HG02870 (cell line): ENCODE results near the gene FUBP3.

Source experiments
- ATAC-seq: cut with Tn5 transposase; IDR thresholded peaks from one replicate; pipeline ENCODE4 v1.9.1; 2021; ENCODE audit warnings: mild to moderate bottlenecking, moderate library complexity; ENCODE audit not compliant: unreplicated experiment

Gene FUBP3

GRCh38 chr9:130633336-130634190 is 54.2 kb downstream of the FUBP3 start:
- no peak for ATAC-seq

DNA sequence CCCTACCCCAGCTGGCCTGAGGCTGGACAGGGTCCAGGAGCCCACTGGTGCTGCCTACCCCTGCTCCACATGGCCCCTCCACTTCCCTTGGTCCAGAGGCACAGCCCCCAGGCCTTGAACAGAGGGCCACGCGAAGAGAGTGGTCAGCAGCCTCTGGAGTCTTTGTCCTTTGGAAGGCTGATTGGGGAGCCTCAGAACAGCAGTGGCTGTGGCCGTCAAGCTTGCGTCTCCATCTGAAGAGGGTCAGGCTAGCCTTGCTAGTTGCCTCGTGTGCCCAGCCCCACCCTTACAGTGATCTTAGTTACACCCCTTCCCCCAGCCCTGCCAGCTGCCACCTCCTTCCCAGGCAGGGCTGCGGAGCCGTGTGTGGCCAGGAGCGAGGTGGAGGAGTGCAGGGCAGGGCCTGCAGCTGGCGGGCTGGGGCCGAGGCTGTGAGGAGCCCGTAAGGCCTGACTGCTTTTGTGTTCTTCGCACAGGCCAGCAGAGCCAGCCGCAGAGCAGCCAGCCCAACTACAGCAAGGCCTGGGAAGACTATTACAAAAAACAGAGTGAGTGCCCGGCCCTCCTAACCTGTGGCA is 54.9 kb downstream of the FUBP3 start:
- no peak for ATAC-seq

DNA sequence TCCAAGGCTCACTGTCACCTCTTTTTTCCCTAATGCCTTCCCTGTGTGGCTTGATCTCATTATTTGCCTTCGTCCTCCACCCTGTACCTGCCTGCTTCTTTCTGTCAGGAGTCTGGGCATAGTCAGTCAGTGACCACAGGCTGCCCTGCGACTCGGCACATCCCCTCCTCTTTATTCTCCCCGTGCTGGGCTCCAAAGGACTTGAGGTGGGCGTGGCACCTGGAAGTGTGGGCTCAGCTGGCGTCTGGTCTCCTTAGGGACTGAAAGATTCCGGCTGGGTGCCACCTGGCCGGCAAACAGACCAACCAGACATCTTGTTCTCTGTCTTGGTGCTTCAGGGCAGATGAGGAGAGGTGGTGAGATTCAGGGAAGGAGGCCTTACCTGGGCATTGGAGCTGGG is 55.4 kb downstream of the FUBP3 start:
- no peak for ATAC-seq

DNA sequence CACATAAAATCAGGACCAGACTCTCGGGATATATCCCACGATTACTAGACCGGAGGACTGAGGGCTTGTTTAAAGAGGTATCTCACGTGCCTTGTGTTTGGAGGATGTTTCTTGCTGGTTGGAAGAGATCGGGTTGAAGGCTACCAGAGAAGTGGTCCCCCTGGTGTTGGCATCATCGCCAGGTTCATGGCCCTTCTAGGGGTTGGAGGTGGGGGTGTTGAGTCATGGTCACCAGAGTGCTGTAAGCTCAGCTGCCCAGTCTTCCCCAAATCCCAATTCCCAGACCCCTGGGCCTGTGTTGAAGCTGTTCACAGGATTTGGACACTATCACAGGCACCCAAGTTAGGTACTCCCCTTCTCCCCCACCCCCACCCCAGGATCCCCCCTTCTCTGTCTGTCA is 55.9 kb downstream of the FUBP3 start:
- no peak for ATAC-seq

DNA sequence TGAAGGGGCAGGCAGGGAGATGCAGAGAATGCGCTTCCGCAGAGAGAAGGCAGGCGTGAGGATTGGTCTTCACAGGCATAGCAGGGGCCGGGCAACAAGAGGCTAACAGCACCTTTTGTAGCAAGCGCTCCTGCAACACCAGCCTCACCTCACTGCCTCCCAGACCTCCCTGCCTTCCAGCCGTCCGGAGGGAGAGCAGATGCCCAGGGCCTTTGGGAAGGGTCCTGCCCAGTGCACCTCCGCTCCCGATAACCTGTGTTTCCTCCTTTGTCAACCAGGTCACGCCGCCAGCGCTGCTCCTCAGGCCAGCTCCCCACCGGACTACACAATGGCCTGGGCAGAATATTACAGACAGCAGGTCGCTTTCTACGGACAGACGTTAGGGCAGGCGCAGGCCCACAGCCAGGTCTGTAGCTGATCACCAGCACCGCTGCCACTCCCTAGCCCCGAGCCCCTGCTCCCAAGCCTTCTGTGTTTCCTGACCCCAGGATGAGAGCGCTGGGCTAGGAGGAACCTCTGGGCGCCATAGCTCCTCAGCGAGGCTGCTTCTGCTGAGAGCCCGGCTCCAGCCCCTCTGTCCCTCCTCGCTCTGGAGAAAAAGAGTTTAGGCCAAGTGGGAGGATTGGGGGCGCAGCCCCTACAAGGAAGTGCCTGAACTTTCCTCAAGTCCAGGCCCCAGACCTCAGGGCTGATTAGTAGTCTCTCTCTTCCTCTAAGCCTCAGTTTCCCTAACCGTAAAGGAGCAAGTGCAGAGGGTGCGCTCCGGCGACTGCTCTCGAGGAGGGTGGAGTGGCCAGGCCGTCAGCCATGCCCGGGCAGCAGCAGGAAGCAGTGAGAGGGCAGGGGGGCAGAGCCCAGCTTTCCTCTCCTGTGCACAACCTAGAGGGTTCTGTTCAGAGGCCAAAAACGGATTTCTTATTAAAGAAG is 56.6 kb downstream of the FUBP3 start:
- no peak for ATAC-seq

GRCh38 chr9:130636648-130637020 is 57.3 kb downstream of the FUBP3 start:
- ATAC-seq: no peak

DNA sequence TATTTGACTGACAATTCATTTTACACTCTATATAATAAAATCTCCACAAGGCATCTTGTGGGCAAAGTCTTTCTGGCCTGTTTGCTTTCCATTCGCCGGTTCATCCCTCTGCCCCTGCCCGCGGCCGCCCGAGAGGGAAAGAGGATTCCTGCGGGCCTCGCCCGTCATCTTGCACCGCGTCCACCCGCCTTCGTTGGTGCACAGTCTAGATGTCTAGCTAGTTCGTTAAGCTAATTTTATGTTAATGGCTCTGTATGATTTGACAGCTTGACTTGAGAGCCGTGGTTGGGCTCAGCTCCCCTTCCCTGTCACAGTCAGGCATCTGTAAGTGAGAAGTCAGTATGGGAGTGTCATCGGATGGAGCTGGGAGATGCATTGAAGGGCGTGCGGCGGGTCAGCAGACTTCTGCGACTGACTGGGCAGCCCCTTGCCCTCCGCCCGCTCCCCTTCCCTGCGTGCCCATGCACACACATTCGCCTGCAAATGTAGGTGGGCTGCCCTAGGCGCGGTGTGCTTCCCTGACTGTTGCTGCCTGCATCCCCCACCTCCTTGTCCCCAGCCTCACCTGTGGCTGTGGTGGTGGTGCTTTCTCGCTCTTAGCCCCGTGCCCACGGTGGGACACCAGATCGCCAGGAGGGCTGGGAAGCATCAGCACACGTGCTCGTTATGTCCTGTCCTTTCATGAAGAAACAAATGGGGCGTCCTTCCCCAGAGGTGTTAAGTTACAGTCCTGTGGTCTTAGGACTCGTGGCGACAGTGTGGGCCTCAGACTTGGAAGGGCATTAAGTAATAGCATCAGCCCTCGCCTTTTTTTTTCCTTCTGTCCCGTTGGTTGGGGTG is 59.1 kb downstream of the FUBP3 start:
- no peak for ATAC-seq

DNA sequence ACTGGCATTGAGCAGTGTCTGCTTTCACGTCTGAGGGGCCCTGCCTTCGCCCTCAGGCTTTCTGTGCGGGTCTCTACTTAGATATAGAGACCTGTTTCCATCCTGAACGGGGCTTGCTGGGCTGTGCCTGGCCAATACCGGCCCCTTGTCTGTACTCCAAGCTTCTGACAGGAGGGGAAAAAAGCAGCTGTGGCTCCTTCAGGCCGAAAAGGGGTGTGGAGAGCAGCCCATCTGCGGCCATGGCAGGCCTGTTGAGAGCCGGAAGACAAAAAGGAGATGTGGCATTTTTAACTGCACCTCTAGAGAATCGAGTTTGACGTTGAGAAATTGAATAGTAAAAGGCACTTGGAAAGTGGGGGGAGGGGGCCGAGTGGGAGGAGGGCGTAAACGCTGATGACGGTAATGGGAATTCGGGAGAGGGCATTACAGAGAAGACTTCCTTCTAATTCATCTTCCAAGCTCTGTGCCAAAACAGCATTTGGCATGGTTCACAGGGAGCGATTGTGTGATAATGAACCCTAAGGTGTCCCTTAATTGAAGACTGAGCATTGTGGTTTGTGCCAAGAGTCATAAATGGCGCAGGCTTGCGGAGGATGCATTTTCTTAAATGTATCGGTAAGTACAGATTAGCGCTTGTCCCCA is 59.9 kb downstream of the FUBP3 start:
- ATAC-seq: no peak

GRCh38 chr9:130639866-130640555 is 60.6 kb downstream of the FUBP3 start:
- no peak for ATAC-seq

DNA sequence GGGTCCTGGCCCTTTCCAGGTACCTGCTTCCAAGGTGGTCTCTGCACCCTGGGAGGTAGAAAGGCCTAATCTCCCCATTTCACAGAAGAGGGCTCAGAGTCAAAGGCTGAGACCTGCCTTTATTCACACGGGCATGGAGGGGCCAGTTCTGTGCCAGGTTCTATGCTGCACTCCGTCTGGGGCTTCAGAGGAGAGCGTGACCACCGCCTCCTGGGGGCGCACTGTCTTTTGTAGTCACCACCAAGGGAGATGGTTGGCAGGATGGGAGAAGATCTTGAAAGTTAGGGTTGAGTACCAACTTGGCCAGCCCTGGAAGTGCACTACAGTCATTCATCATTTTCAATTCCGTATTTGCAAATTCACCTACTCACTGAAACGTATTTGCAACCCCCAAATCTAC is 61.3 kb downstream of the FUBP3 start:
- no peak for ATAC-seq

DNA sequence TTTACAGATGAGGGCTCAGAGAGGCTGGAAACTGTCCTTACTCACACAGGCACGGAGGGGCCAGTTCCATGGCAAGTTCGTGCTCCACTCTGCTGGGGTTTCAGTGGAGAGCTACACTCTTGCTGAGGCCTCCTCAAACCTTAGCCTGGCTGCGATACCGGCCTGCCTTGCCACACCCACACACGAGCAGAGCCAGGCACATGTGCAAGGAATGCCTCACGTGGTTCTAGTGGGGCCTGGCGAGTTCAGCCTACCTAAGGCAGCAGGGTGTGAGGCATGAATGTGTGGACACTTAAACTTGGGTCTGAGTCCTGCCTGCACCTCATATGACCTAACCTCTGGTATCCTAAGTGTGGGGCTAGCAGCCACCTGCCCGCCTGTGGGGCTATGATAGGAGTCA is 63.5 kb downstream of the FUBP3 start:
- ATAC-seq: no peak

DNA sequence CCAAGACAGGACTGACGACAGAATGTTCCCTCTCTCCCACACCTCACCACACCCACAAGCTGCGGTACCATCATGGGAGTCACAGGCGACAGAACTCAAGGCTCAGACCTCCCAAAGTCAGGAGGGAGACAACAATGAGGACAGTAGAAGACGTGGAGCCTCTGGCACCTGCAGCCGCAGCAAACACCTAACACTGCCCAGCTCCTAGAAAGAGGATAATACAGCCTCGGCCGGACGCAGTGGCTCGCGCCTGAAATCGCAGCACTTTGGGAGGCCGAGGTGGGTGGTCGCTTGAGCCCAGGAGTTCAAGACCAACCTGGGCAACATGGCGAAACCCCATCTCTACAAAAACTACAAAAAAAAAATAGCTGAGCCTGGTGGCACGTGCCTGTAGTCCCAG is 71.8 kb downstream of the FUBP3 start:
- ATAC-seq: no peak

GRCh38 chr9:130651752-130652151 is 72.4 kb downstream of the FUBP3 start:
- no peak for ATAC-seq

GRCh38 chr9:130654879-130655278 is 75.5 kb downstream of the FUBP3 start:
- no peak for ATAC-seq

DNA sequence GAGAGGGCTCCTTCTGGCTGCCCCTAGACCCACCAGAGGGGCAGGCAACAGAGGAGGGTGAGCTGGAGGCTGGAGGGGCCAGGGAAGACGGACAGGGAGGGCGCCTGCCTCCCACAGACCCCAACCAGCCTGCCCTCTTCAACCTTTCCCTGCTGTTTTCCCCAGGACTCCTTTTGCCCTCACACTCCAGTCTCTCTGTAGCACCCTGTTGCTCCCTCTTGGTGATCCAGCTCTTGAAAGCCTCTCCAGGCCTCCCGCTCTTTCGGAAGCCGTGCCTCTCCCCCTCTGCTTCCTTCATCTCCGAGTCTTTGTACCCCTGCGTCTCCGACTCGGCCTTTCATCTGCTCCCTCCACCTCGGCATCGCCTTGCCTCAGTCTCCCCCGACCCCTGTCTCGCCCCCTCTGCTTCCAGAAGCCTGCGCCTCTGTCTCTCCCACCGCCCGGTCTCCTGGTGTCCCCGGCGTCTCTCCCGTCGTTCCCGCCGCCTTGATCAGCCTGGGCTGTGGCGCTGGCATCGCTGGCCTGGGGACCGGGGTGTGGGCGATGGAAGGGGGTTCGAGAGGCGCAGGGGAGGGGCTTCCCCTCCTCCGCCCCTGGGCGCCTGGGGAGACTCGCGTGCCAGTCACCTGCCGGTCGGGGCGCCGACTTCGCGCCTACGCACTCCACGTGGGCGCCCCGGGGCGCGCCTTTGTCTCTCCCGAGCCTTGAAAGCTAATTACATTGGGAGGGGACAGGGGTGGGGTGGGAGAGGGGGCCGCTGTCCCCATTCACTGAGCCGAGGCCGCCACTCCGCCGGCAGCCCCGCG is 79.7 kb downstream of the FUBP3 start:
- no peak for ATAC-seq

GRCh38 chr9:130659699-130660248 is 80.4 kb downstream of the FUBP3 start:
- ATAC-seq: no peak

DNA sequence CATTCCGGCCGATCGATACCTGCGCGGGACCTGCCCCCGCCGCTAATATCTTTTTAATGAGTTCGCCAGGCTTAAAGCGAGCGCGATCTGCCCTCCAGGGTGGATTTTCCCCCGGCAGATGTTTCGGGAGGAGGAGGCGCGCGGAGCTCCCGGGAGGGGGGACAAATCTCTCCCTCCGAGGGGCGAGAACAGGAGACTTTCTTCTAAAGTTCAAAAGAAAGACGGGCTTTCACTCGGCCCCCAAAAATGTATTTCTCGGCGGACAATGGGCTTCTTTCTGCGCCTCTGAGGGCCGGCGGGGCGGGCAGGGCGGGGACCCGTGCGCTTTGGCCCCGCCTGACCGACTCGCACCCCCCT is 80.9 kb downstream of the FUBP3 start:
- no peak for ATAC-seq

GRCh38 chr9:130660683-130661450 is 81.5 kb downstream of the FUBP3 start:
- no peak for ATAC-seq
